Measurements from ENCODE around the gene PTPRG.
"Not testable (repeated sequence)": the region's sequence is repeated elsewhere in the genome, so short reads cannot be mapped to it uniquely, and the experiment has no call there.

PTPRG gene

DNA sequence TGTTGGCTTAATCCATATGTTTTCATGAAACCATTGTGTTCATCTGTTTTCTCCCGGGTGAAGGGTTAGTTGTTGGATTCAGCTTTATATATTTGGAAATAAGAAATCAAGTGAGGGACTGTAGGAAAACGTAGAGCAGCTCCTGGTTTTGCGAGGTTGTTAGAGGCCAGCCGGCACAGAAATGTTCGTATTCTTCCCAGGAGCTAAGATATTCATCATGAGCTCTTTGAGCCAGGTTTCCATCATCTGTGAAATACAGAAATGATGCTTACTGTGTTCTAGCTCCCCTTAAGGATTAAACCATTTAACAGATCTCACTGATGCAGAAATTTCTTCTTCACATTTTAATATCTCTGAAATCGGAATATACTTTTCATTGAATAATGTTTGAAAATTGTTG is 235.5 kb downstream of the PTPRG start:
- no peak for DNase-seq (ENCODE audit: low read depth in 2 of 2)

DNA sequence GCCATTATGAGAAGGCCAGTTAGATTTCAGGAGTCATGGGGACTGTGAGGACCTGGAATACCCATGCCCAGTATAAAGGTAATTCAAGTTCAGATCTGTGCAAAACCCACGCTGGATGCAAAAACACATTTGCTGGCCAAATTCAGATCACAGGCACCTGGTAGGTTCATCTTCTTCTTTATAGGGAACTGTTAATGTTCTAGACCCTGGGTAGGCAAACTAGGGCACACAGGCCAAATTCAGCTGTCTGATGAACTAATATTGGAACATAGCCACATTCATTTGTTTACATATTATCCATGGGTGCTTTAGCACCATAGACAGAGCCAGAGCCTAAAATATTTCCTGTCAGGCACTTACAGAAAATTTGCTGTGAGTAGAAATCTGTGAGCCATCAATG is 241.4 kb downstream of the PTPRG start:
- no peak for DNase-seq (ENCODE audit: low read depth in 2 of 2)

DNA sequence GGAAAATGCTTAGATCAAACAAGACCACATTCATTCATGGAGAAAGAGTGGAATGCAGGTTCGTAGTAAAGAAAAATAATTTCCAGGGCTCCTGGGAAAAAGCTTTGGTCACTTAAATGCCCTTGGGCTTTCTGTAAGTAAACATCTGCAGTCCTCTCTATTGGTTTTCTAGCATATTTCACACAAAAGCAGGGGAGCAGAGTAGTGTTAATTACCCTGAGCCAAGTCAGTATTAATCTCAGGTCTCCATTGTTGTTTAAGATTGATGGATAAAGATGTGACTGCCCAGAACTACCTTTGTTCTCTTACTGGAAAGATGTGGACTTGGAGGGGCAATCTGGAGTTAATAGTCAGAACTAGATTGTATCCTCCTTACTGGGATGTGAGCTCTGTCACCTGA is 242.6 kb downstream of the PTPRG start:
- DNase-seq (ENCODE audit: low read depth in 2 of 2): no peak

DNA sequence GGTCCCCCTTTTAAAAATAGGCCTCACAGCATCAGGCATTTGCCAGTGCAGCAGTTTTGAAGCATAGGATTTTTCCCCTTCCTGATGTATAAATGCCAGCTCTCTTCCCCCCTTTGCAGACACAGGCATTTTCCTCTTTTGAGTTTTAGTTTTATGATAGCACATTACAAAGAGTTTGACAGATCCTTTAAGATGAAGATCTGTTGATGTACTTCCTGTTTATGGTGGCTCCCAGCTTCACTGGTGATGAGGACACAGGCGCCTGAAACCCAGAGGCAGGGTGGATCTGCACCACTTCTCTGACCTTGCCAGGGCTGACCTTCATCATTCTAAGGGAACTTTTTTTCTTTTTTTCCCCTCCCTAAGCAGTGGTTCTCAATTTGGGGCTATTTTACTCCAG is 243.4 kb downstream of the PTPRG start:
- DNase-seq (ENCODE audit: low read depth in 2 of 2): no peak

DNA sequence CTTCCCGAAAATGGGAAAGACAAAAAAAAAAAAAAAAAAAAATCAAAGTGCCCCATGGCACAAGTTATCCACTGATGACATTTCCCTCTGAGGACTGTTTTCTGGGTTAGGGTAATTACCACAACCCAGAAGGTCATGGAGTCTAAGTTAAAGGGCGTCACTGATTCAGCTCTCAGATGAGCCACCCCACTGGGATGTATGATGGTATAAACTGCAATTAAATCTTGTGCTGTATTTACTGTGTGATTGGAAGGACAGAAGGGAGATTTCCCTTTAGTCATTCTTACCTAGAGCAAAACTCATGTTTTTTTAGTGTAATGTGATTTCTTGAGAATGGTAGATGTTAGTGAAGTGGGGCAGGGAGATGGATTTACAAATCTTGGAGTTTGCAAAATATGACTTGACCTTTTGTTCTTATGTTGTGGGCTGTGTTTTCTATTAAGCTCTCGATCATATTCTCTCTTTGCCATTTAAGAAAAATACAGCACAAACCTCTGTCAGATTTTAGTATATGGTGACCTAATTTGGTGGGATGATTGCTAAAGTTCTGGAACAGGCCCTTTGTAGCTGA is 244.2 kb downstream of the PTPRG start:
- no peak for DNase-seq (ENCODE audit: low read depth in 2 of 2)

DNA sequence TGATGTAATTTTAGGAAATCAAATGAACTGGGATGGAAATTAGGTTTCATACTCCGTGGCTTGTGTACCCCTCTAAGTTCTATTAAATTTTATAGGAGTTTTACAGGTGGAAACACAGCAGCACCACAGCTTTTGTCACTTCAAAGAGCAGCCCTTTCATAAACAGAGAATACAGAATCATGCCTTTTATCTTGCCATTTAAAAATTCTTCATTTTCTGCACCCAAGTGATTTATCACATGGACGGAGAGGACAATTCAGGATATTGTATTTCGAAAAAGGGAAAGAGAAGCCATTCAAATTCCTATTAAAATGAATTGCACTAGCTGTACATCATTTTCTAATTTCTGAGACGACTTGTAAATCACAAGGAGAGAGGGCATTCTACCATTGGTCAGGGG is 245.4 kb downstream of the PTPRG start:
- DNase-seq (ENCODE audit: low read depth in 2 of 2): no peak

DNA sequence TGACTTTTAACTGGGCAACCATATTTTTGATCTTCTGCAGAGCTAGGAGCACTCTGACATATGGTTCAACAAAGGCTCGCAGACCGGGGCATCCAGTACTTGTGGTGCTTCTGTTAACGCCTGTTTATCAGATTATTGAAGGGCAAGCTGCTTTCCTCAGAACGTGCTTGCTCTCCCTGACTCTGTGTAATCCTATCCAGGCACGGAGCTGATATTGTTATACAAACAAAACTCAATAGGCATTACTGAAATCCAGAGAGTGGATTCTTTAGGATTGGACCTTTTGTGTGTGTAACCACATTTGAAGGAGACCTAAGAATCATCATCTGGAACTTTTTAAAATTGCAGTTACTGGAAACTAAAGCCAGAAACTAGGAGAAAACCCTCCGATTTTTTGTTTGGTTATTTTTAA is 246.5 kb downstream of the PTPRG start:
- no peak for DNase-seq (ENCODE audit: low read depth in 2 of 2)

DNA sequence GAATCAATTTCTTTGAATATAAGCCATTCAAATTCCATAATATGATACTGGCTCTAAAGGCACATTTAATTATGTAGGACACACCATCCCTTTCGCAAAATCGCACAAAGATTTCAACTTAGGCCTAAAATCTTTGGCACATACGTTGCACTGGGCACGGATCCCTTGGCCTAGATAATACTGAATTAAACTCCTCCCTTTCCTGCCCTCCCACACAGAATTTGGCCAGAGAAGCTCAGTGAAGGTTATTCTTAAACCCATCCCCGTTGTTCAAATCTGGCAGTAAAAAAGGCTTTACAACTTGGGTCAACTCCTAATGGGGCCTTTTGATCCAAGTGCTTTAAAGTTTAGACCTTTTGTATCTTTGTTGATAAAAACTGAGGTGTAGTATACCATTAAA is 247.2 kb downstream of the PTPRG start:
- no peak for DNase-seq (ENCODE audit: low read depth in 2 of 2)

DNA sequence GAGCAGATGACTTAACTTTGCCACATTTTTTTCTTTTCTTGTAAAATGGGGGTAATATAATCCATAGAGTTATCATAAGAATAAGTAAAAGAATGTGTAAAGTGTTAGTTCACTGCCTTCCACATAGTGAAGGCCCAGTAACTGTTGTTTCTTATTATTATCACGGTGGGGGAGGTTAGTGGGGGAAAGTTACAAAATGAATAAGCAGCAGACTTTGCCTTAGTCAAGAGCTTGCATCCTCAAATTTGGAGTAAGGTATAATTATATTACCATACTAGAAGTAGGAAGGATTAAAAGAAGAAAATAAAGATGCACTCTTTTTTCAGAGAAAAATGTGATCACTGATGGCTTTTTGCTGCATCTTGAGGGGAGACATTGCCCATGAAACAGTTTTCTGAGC is 247.6 kb downstream of the PTPRG start:
- DNase-seq (ENCODE audit: low read depth in 2 of 2): no peak

DNA sequence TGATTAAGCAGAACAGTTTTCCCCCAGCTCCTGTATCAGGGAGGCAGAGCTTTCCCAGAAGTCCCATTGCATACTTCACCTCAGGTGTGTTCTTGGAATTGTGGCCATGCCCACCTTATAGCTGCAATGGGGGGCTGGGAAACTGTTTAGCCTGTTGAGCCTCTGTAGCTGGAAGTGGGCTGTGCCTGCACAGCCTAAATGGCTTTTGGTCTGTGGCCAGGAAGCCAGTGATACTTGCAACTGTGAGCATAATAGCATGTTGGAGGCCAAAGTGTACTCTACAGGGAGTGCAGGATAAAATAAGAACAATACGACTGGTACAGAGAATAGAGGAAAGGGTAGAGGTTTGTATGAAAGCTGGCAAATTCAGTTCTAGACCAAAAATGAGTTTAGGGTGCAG is 248.5 kb downstream of the PTPRG start:
- no peak for DNase-seq (ENCODE audit: low read depth in 2 of 2)

DNA sequence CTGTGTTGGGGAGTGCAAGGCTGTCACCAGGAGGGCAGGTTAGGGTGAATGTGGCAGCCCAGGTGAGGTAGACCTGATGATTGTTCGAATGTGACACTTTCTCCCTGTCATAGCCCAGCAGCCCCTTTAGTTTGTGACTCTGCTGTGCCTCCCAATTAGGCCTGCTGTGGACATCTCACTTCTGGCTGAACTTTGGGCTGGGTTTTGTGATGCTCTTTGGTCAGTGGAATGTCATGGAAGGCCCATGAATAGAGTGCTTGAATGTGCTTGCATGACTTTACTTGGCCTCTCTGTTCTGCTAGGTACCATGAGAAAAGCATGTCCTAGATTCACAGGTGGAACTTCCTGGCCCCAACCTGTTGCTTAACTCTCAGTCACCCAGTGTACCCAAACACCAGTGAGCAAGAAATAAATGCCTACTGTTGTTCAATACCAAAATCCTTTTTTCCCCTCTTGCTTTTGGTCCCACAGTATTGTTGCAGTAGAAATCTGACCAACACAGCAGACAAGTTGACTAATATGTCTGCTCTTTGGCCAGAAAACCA is 249.7 kb downstream of the PTPRG start:
- no peak for DNase-seq (ENCODE audit: low read depth in 2 of 2)

DNA sequence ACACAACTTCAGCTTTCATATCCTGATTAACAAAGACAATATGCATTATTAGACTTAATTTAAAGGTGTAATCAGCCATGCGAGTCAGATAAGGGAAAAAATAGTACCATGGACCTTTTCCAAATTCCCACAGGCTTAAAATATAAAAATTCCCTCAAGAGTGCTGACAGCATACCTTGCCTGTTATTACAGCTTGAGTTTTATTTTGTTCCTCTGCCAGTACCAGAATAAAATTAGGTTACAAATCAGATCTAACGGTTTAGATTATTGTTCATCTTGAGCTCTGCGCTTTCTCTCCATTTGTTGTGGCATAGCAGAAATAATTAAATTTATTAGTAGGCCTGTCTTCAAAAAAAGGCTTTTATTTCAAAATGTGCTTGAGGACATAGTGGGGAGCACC is 250.3 kb downstream of the PTPRG start:
- DNase-seq (ENCODE audit: low read depth in 2 of 2): no peak

DNA sequence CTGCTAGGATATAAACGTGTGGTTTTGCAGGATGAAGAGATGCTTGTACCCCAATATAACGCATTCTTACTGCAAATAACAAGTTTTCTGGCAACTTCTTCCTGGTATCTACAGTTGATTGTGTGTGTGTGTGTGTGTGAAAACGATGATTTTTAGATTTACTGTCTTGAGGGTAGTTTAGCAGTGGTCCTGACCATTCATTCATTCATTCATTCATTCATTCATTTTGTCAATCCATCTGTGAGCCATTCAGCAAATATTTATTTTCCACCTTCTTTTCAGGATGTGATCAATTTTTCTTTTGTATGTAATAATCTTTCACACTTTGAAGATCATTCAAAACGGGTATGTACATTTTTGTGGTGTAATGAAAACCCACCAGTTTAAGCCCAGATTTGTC is 250.7 kb downstream of the PTPRG start:
- no peak for DNase-seq (ENCODE audit: low read depth in 2 of 2)

DNA sequence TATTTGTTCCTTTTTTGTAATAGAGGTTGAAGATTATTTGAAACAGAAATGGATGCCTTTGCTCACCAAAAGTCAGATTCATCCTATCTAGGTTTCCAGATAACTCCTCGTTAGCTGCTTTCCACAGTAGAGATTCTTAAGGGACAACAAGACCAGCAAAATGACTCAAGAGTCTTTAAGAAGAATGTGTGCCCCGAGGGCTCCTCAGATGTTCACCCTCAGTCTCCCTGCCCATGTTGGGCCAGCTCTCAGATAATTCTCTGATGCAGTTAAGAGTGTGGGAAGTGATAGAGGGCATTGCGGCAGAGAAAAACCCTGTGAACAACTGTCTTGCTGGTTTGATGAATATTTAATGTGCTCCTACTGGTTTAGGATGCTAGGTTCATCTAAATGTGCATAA is 251.1 kb downstream of the PTPRG start:
- no peak for DNase-seq (ENCODE audit: low read depth in 2 of 2)

DNA sequence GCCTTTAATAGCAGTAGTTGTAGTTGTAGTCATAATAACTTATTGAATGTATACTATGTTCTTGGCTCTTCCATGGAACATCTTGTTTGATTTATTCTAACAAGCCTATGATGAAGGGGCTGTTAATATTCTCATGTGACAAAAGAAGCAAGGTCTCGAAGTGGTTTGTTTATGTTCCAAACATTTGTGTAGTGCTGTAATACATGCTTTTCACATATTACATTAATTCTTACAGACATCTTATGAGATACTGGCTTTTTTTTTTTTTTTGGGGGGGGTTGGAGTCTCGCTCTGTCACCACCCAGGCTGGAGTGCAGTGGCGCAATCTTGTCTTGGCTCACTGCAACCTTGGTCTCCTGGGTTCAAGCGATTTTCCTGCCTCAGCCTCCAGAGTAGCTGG is 252.3 kb downstream of the PTPRG start:
- no peak for DNase-seq (ENCODE audit: low read depth in 2 of 2)

DNA sequence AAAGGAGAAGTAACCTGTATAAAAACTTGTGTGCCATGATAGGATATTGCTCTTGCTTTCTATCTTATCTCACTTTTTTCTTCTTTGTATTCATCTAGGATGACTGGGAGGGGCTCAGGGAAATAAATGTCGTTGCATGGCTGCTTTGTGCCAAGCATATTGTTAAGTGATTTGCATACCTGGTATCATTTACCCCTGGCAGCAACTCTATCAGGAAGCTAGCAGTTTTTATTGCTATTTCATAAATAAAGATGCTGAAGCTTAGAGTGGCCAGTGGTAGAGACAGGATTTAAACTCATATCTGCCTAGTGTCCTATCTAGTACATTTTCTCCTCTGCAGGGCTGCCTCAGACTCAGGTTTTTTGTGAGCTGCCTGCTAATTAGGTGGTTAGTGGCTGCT is 253.3 kb downstream of the PTPRG start:
- no peak for DNase-seq (ENCODE audit: low read depth in 2 of 2)

DNA sequence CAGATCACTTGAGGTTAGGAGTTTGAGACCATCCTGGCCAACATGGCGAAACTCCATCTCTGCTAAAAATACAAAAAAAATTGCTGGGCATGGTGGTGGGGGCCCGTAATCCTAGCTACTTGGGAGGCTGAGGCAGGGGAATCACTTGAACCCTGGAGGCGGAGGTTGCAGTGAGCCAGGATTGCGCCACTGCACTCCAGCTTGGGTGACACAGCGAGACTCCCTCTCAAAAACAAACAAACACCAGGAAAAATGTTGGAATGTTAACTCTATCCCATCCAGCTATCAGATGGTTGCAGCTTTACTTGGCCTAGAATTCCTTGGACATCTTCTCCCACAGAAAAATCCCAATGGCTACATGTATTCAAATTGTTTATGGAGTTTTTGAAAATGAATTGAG is 254.9 kb downstream of the PTPRG start:
- DNase-seq (ENCODE audit: low read depth in 2 of 2): not testable (repeated sequence)

DNA sequence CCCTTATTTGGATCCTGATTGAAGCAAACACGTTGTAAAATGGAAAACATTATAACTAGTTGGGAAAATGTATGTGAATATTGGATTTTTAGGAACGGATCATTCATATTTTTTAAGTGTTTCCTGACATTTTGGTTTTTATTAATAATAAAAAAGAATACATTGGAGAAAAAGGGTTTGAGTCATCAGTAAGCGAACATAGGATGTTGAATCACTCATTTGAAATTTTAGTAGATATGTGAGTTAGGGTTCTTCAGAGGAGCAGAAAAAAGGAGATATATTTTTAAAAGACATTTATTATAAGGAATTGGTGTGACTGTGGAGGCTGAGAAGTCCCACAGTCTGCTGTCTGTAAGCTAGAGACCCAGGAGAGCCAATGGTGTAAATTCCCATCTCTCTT is 258.5 kb downstream of the PTPRG start:
- no peak for DNase-seq (ENCODE audit: low read depth in 2 of 2)

DNA sequence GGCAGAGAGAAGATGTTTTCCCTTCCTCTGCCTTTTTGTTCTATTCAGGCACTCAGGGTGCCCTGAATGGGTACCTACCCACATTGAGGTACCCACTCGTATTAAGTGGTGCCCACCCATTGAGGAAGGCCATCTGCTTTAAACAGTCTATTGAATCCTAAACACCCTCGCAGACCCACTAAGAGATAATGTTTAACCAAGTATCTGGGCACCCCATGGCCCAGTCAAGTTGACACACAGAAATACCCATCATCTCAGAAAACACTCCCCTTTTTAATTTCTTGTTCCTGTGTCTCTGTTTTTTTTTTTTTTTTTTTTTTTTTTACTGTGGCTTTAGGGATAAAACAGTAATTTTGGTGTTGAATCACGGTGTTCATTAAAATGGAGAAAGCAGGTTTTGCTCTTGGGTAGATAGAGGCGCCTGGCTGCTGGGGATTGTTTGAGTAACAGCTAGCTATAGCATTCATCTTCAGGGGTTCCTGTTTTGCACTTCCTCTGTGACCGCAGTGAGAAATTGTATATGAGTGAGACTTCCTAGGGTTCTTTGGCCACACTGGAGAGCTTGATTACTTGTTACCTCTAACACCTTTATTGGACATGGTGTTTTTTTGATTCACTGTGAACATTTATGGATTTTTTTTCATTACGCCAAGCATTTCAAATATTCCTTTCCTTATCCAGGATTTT is 259.1 kb downstream of the PTPRG start:
- DNase-seq (ENCODE audit: low read depth in 2 of 2): no peak

DNA sequence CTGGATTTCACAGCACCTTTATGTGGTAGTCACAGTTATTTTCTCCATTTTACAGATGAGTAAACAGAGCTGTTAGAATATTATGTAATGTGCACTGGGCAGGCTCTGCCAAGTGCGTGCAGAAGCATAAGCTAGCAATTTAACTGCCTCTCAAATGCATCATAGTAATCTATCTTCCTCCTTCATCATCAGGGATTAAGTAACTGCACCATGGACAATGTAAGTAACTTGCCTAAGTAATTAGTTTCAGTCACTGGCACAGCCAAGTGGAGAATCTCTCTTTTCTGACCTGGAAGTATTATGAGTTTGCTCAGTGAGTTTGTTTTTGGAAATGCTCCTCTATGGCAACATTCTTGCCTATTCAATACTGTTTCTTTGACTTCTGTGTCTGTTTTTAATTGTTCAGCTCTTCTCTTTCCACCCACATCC is 260.5 kb downstream of the PTPRG start:
- DNase-seq (ENCODE audit: low read depth in 2 of 2): no peak

DNA sequence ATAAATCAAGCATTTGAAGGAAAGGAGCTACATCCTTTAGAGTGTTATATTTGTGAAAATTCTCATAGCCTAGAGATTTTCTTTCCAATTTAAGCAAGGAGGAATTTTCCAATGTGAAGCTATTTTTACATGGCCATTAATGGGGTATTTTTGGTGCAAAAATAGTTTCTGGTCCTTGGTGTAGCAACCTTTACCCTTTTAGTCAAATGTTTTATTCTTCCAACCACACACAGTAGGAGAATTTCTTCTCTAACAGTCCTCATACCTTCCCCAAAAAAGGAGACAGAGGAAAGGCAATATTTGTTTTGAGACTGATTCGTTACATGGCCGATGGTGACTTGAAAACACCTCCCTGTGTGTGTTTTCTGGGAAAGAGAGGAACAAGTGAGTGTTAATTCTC is 261.2 kb downstream of the PTPRG start:
- DNase-seq (ENCODE audit: low read depth in 2 of 2): no peak

DNA sequence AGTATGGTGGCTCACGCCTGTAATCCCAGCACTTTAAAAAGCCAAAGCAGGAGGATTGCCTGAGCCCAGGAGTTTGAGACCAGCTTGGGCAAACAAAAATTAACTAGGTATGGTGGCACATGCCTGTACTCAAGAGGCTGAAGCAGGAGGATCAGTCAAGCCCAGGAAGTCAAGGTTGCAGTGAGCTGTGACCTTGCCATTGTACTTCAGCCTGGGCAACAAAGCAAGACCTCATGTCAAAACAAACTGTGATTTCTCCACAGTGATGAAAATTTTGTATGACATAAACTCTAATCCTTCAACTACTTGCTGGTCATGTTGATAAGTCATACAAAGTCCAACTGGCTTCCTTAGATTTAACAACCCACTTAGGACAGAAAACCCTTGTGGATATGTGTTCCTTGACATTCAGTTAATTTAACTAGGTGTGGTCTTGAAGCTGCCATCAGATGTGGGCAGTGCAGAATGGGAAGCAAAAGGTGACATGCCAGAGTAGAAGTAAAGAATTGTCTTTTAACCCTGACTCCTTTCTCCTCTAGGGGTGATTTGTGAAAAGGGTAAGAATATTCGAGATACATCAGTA is 263.3 kb downstream of the PTPRG start:
- DNase-seq (ENCODE audit: low read depth in 2 of 2): no peak

DNA sequence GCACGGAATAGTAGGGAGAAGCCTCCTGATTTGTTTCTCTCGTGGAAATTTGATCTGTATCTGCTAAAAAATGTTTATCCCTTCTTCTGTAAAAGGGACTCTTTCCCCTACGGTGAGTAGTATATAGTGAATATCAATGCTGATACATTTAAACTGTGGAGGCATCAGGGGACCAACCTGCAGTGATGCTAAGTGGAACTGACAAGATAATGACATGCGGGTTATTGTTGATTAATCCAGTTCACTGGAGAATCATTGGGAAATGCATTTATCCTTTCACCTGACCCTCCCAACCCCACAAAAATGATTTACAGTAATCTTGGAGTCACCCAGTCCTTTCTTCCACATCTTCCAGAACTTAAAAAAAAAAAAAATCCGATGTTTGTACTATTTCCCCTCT is 264.8 kb downstream of the PTPRG start:
- no peak for DNase-seq (ENCODE audit: low read depth in 2 of 2)

Measured in activated CD4-positive, alpha-beta T cell treated with anti-CD3 and anti-CD28 coated beads for 24 hours (primary cell).